Mucosa of stomach (tissue), 1 donor: ENCODE measurements around the gene SSR1.
A peak's percentile ranks its signal among the peaks of the same experiment; 100 is the strongest.
"Not testable (repeated sequence)": the region's sequence is repeated elsewhere in the genome, so short reads cannot be mapped to it uniquely, and the experiment has no call there.

Experiments
- H3K27me3 ChIP-seq: one replicate; pipeline ENCODE4 v1.7.0; 2013; ENCODE audit warnings: mild to moderate bottlenecking, low read length; ENCODE audit not compliant: control insufficient read depth, insufficient read depth
- H3K36me3 ChIP-seq: one replicate; pipeline ENCODE4 v1.7.0; 2013; ENCODE audit warnings: low read length; ENCODE audit not compliant: control insufficient read depth, insufficient read depth
- H3K4me1 ChIP-seq: one replicate; pipeline ENCODE4 v1.7.0; 2013; ENCODE audit warnings: mild to moderate bottlenecking, low read length; ENCODE audit not compliant: control insufficient read depth, insufficient read depth
- H3K4me3 ChIP-seq: one replicate; pipeline ENCODE4 v1.7.0; 2013; ENCODE audit warnings: low read length
- H3K9ac ChIP-seq: one replicate; pipeline ENCODE4 v1.7.0; 2013; ENCODE audit warnings: mild to moderate bottlenecking, low read length, moderate library complexity
- H3K9me3 ChIP-seq: one replicate; pipeline ENCODE4 v1.7.0; 2013; ENCODE audit warnings: mild to moderate bottlenecking, low read length, moderate library complexity; ENCODE audit not compliant: control insufficient read depth
- donor health status: Pancreatic carcinoma.

Gene SSR1

GRCh38 chr6:7312616-7313504 is at the start of gene SSR1:
Gene SSR1 (minus strand): TSS chr6:7313199. CDS start chr6:7313120, 79 bp downstream.
- H3K36me3 ChIP-seq, result no peaks in the 10 kb centered on the region
- no peaks in the 10 kb centered on the region for H3K27me3 ChIP-seq
- H3K9me3 ChIP-seq, result no peaks in the 10 kb centered on the region
- H3K4me3 ChIP-seq, result peak within 1 kb of the TSS; percentile 96
- H3K4me1 ChIP-seq, result peaks cover 4% of the 10 kb centered on the region
- H3K9ac ChIP-seq, result peak within 1 kb of the TSS; percentile 90

- H3K9ac ChIP-seq, H3K27me3 ChIP-seq, H3K4me1 ChIP-seq, H3K4me3 ChIP-seq, H3K36me3 ChIP-seq, H3K9me3 ChIP-seq: not testable (repeated sequence)
These were observed 38.9 kb upstream of the SSR1 start for GRCh38 chr6:7351916-7352315.

GRCh38 chr6:7350591-7350990 is 37.6 kb upstream of the SSR1 start:
- H3K9me3 ChIP-seq, H3K36me3 ChIP-seq, H3K4me3 ChIP-seq, H3K9ac ChIP-seq, H3K27me3 ChIP-seq, H3K4me1 ChIP-seq: not testable (repeated sequence)

- not testable (repeated sequence) for H3K9me3 ChIP-seq, H3K4me3 ChIP-seq, H3K4me1 ChIP-seq, H3K27me3 ChIP-seq, H3K9ac ChIP-seq, H3K36me3 ChIP-seq
These were observed 34.6 kb upstream of the SSR1 start for GRCh38 chr6:7347551-7347997.

GRCh38 chr6:7344773-7345450 is 31.9 kb upstream of the SSR1 start:
- not testable (repeated sequence) for H3K4me1 ChIP-seq, H3K9ac ChIP-seq, H3K4me3 ChIP-seq, H3K9me3 ChIP-seq, H3K27me3 ChIP-seq, H3K36me3 ChIP-seq

- H3K27me3 ChIP-seq, result no peaks in the 10 kb centered on the region
- H3K9ac ChIP-seq, result no peak overlapping the region
- H3K4me1 ChIP-seq, result no peaks in the 10 kb centered on the region
- H3K9me3 ChIP-seq, result no peaks in the 10 kb centered on the region
- H3K36me3 ChIP-seq, result no peaks in the 10 kb centered on the region
- no peak overlapping the region for H3K4me3 ChIP-seq
These were observed 30.8 kb upstream of the SSR1 start for GRCh38 chr6:7343546-7344475.

GRCh38 chr6:7341989-7342742 is 29.2 kb upstream of the SSR1 start:
- no peaks in the 10 kb centered on the region for H3K36me3 ChIP-seq
- H3K9me3 ChIP-seq, result no peaks in the 10 kb centered on the region
- no peaks in the 10 kb centered on the region for H3K27me3 ChIP-seq
- no peaks in the 10 kb centered on the region for H3K4me1 ChIP-seq
- H3K4me3 ChIP-seq, result no peak overlapping the region
- H3K9ac ChIP-seq, result no peak overlapping the region

- Histone ChIP-seq H3K27me3 (no peaks in the 10 kb centered on the region), H3K4me1 (no peaks in the 10 kb centered on the region), H3K9ac (no peak overlapping the region), H3K36me3 (no peaks in the 10 kb centered on the region), H3K9me3 (no peaks in the 10 kb centered on the region), H3K4me3 (no peak overlapping the region)
These were observed 28.3 kb upstream of the SSR1 start for GRCh38 chr6:7341271-7341670.

- H3K9ac ChIP-seq, H3K4me1 ChIP-seq, H3K9me3 ChIP-seq, H3K4me3 ChIP-seq, H3K36me3 ChIP-seq, H3K27me3 ChIP-seq: not testable (repeated sequence)
These were observed 26.2 kb upstream of the SSR1 start for GRCh38 chr6:7339007-7339732.

- Histone ChIP-seq H3K4me1 (no peaks in the 10 kb centered on the region), H3K9me3 (no peaks in the 10 kb centered on the region), H3K36me3 (no peaks in the 10 kb centered on the region), H3K4me3 (no peak overlapping the region), H3K27me3 (no peaks in the 10 kb centered on the region), H3K9ac (no peak overlapping the region)
These were observed 25.0 kb upstream of the SSR1 start for GRCh38 chr6:7338031-7338430.

GRCh38 chr6:7335519-7335918 is 22.5 kb upstream of the SSR1 start:
- Histone ChIP-seq H3K27me3 (no peaks in the 10 kb centered on the region), H3K4me3 (no peak overlapping the region), H3K36me3 (no peaks in the 10 kb centered on the region), H3K9me3 (no peaks in the 10 kb centered on the region), H3K4me1 (no peaks in the 10 kb centered on the region), H3K9ac (no peak overlapping the region)
